Kidney (tissue), 14 donors: ENCODE data around the gene GPC5. TPM values are rescaled to one million over a fixed set of nuclear protein-coding genes. Genes with fewer than 3 reads are reported as not detected.
A peak's percentile ranks its signal among the peaks of the same experiment; 100 is the strongest.

Experiments
- DNase-seq, 5 donors: peaks; one replicate each; pipeline ENCODE4 v3.0.0-alpha.2; 2013 to 2020
- FAIRE-seq: peaks from 2 replicates; lab custom pipeline; 2012; peaks lifted over from hg19 to GRCh38; lab: Jason Lieb, UNC
- H3K27ac ChIP-seq, 2 donors: one replicate each; pipeline ENCODE4 v1.7.0; 2013; ENCODE audit warnings: low read depth in 2 of 2, low read length in 2 of 2, inconsistent platforms in 1 of 2
- H3K27me3 ChIP-seq: one replicate; pipeline ENCODE4 v1.7.1; 2013; ENCODE audit warnings: low read length, inconsistent platforms; ENCODE audit not compliant: control insufficient read depth, insufficient read depth
- H3K36me3 ChIP-seq, 3 donors: one replicate each; pipeline versions ENCODE4 v1.7.0 to v1.7.1; 2013; ENCODE audit warnings: low read length in 3 of 3, control low read depth in 1 of 3, inconsistent platforms in 1 of 3; ENCODE audit not compliant: insufficient read depth in 3 of 3, control insufficient read depth in 2 of 3
- H3K4me1 ChIP-seq, 3 donors: one replicate each; pipeline versions ENCODE4 v1.7.0 to v1.7.1; 2013; ENCODE audit warnings: low read length in 3 of 3, inconsistent platforms in 1 of 3, low read depth in 1 of 3; ENCODE audit not compliant: control insufficient read depth in 2 of 3, insufficient read depth in 2 of 3
- H3K4me3 ChIP-seq, 3 donors: one replicate each; pipeline versions ENCODE4 v1.7.0 to v1.8.1; 2013; ENCODE audit warnings: low read length in 3 of 3, control low read depth in 1 of 3, inconsistent platforms in 1 of 3
- H3K9ac ChIP-seq, 3 donors: one replicate each; pipeline versions ENCODE4 v1.7.0 to v1.7.1; 2013; ENCODE audit warnings: low read length in 3 of 3, control low read depth in 1 of 3, inconsistent platforms in 1 of 3
- H3K9me3 ChIP-seq, 3 donors: one replicate each; pipeline versions ENCODE4 v1.7.0 to v1.7.1; 2013; ENCODE audit warnings: low read length in 3 of 3, control low read depth in 1 of 3, inconsistent platforms in 1 of 3; ENCODE audit not compliant: control insufficient read depth in 2 of 3, insufficient read depth in 1 of 3
- CTCF ChIP-seq: IDR thresholded peaks from 3 replicates; pipeline ENCODE4 v1.5.1; 2012; ENCODE audit warnings: mild to moderate bottlenecking, moderate library complexity, borderline replicate concordance; ENCODE audit not compliant: insufficient read depth; ENCODE audit errors: extremely low read depth
- intact Hi-C: fragments of 100-400 bp; cut with DNase I; formaldehyde crosslinking; loops from one replicate; pipeline ENCODE4 v1.11.1; 2022
- polyA plus RNA-seq: library from polyadenylated mRNA; stranded (reverse); fragments of 350-450 nt; fragmentation: Illumina TruSeq; extraction: RNeasy Lipid Tissue Mini Kit (QIAGEN cat#74804); gene quantifications from one replicate; pipeline ENCODE4 v1.2.3, GENCODE V29; 2014; ENCODE audit warnings: low read depth, low replicate concordance; ENCODE audit not compliant: insufficient read depth
- total RNA-seq: library from RNA; stranded (reverse); fragmentation: NEBNext Ultra II Directional; extraction: Animal tissue kit (Norgen Biotek cat#: 25700); gene quantifications from one replicate; pipeline ENCODE4 v1.2.1, GENCODE V29; 2021
- donor health status: control.
- donor health status: control.
- donor health status: control.
- donor health status: control.
- donor health status: control.
- donor health status: DM: yes; HTN: yes; CAD: no.
- donor health status: Normal renal cell carcinoma (clear cell type).

Gene GPC5
- total and polyA plus RNA-seq, 2 donors from 2014 or later: 0.47 to 6.8 TPM

GRCh38 chr13:92179223-92179622 lies 780.8 kb downstream of the GPC5 start:
- no peaks in the 10 kb centered on the region for H3K4me1 ChIP-seq
- H3K27me3 ChIP-seq: no peaks in the 10 kb centered on the region
- no peak overlapping the region for H3K9ac ChIP-seq
- H3K36me3 ChIP-seq: no peaks in the 10 kb centered on the region
- intact Hi-C loops: no loop called here
- DNase-seq (no peak), FAIRE-seq (no peak)
- no peak for TF ChIP-seq CTCF
- no peaks in the 10 kb centered on the region for H3K9me3 ChIP-seq
- H3K27ac ChIP-seq: no peak overlapping the region
- no peak overlapping the region for H3K4me3 ChIP-seq

DNA sequence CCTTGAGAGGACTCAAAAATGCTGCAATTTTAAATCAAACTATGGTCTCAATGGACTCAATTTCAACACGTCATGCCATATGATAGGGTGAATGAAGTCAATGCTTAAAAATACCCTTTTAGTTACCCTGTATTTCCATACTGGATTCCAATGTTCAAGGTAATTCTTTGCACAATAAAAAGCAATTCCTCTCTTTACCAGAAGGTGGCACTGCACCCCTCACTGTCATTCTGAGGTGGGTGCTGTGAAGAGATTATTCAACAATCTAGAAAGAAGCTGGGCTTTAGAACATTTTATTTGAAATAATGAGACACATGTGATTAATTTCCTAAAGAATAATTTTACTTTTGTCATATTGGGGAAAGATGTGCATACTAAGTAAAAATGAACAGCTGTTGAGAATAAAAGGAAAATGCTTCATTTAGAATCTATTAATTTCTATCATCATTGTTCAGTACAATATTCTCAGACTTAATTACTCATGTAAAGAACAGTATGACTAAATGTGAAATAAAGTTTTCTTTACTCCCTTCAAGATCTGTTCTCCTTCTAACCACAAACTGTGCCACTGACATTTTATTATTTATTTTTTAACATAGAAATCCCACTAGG lies 789.1 kb downstream of the GPC5 start:
- Histone ChIP-seq H3K9me3 (no peaks in the 10 kb centered on the region), H3K4me3 (no peak overlapping the region)

GRCh38 chr13:92188574-92188973 lies 790.2 kb downstream of the GPC5 start:
- DNase-seq (no peak), FAIRE-seq (no peak)
- TF ChIP-seq CTCF: no peak
- H3K9ac ChIP-seq: no peak overlapping the region
- no peaks in the 10 kb centered on the region for H3K4me1 ChIP-seq
- H3K27me3 ChIP-seq: no peaks in the 10 kb centered on the region
- H3K9me3 ChIP-seq: no peaks in the 10 kb centered on the region
- no peak overlapping the region for H3K27ac ChIP-seq
- no peak overlapping the region for H3K4me3 ChIP-seq
- intact Hi-C loops: no loop called here
- H3K36me3 ChIP-seq: no peaks in the 10 kb centered on the region

More for the DNA sequence above, 789.1 kb downstream of the GPC5 start:
- Histone ChIP-seq H3K4me1 (no peaks in the 10 kb centered on the region), H3K27ac (no peak overlapping the region), H3K36me3 (no peaks in the 10 kb centered on the region), H3K9ac (no peak overlapping the region), H3K27me3 (no peaks in the 10 kb centered on the region)
- DNase-seq (peak in 3 of 5 donors; percentile 32 to 72 (median 62)), FAIRE-seq (no peak)
- TF ChIP-seq CTCF: peak; percentile 59
- intact Hi-C loops: no loop called here
